Measurements from ENCODE around the gene CEND1.

DNA sequence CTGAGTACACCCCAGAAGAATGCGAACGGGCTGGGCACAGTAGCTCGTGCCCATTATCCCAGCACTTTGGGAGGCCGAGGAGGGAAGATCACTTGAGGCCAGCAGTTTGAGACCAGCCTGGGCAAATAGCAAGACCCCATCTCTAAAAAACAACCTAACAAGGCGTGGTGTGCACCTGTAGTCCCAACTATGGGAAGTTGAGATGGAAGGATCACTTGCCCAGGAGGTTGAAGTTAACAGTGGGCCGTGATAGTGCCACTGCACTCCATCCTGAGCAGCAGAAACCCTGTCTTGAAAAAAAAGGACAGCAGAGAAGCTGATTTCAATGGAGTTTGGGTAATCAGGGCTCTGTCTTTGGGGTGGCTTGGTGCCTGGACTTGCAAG is 23.2 kb upstream of the CEND1 start:
- TF ChIP-seq CTCF (conservative IDR thresholded peaks at IDR 0.05; ENCODE audit: low read length) (no peak), EZH2phosphoT487 (IDR thresholded peaks at IDR 0.05; ENCODE audit: borderline replicate concordance) (no peak)

All from Loucy (cell line).